ENCODE results near the gene USP33. TPM values are rescaled to one million over a fixed set of nuclear protein-coding genes. Genes with fewer than 3 reads are reported as not detected.

The USP33 gene
- polyA plus RNA-seq, 3 donors: 33.5 to 43.8 (median 34.9) TPM

DNA sequence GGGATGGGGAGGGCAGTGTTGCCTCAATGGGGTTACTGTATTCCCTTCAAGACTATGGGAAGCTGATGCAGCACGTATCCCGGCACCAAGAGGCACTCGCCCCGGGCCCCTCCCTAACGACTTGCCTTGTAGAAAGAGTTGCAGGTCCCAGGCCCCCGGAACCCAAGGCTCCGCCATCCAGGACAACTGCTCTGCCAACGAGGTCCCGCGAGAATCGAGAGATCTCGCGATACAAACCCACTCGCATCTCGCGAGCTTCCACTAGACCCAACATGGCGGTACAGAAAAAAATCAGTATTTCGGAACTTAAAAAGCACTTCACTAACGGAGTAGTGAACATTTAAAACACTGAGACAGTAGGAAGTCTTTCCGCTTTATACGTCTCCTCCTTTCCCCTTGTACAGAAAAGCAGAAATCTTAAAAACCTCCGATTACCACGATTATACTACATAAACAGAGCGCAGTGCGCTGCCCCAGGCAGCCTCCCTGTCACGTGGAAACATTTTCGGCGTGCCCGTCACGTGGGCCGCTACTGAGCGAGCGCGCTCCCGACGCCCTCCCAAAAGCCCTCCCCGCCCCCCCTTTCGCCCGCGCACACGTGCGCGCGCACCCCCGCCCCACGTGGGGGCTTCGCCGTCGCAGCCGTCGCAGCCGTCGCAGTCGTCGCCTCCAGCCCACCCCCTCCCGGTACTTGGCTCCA is 77.0 kb downstream of the USP33 start, which contains the start of gene ZZZ3:
Gene ZZZ3 (minus strand): TSS at position 199 of the 700 bp plus-strand sequence. CDS start 49,304 bp downstream, outside the sequence.
- peaks cover 36% of the 10 kb centered on the region for H3K4me1 Mint-ChIP-seq
- Histone ChIP-seq H3K4me2 (replicated peaks; ENCODE audit: extremely low read depth, low read length, poor library complexity, severe bottlenecking) (peak within 1 kb of the TSS; percentile 88), H3K4me3 (replicated peaks in 1 of 3; ENCODE audit: low read depth in 2 of 3, low read length in 3 of 3) (peak within 1 kb of the TSS; percentile 88 to 96 (median 94)), H3K9me3 (replicated peaks in 1 of 2; ENCODE audit: control insufficient read depth in 1 of 2, insufficient read depth in 1 of 2, low read length in 2 of 2) (no peaks in the 10 kb centered on the region), H4K20me1 (ENCODE audit: insufficient read depth, low read length) (peaks cover 24% of the 10 kb centered on the region), H3K36me3 (replicated peaks in 1 of 2; ENCODE audit: control insufficient read depth in 1 of 2, insufficient read depth in 2 of 2, low read length in 2 of 2) (no peaks in the 10 kb centered on the region), H3K79me2 (ENCODE audit: insufficient read depth, low read length) (peaks cover 51% of the 10 kb centered on the region), H3K4me1 (ENCODE audit: control insufficient read depth in 1 of 2, insufficient read depth in 2 of 2, low read length in 2 of 2) (peaks cover 15 to 23% of the 10 kb centered on the region in 2 donors), H3K27me3 (ENCODE audit: control insufficient read depth in 2 of 2, insufficient read depth in 2 of 2, low read length in 2 of 2) (no peaks in the 10 kb centered on the region), H2AFZ (ENCODE audit: insufficient read depth, low read depth, low read length, poor library complexity, severe bottlenecking) (peak within 1 kb of the TSS; percentile 97), H3K9ac (ENCODE audit: insufficient read depth, low read length, poor library complexity, severe bottlenecking) (peak within 1 kb of the TSS; percentile 83), H3K27ac (ENCODE audit: low read depth in 1 of 2, low read length in 2 of 2) (peak within 1 kb of the TSS; percentile 95 to 98)
- H3K27ac Mint-ChIP-seq: peak within 1 kb of the TSS; percentile 96 to 99 (median 97)
- TF ChIP-seq, protein P1, sequence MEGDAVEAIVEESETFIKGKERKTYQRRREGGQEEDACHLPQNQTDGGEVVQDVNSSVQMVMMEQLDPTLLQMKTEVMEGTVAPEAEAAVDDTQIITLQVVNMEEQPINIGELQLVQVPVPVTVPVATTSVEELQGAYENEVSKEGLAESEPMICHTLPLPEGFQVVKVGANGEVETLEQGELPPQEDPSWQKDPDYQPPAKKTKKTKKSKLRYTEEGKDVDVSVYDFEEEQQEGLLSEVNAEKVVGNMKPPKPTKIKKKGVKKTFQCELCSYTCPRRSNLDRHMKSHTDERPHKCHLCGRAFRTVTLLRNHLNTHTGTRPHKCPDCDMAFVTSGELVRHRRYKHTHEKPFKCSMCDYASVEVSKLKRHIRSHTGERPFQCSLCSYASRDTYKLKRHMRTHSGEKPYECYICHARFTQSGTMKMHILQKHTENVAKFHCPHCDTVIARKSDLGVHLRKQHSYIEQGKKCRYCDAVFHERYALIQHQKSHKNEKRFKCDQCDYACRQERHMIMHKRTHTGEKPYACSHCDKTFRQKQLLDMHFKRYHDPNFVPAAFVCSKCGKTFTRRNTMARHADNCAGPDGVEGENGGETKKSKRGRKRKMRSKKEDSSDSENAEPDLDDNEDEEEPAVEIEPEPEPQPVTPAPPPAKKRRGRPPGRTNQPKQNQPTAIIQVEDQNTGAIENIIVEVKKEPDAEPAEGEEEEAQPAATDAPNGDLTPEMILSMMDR (IDR thresholded peaks at IDR 0.05): no peak
- peaks cover 0 to under 1% (median 0%) of the 10 kb centered on the region in 7 donors for H3K9me3 Mint-ChIP-seq
- intact Hi-C loops (cut with micrococcal nuclease): loop anchor here (5.0 to 10.0 kb wide), 2 partner anchors 72 to 465 kb away; partner anchors contain the start of genes PIGK (in 1 of the 2) and USP33 (in 1 of the 2)
- peak within 1 kb of the TSS; percentile 97 to 99 for H3K4me3 Mint-ChIP-seq
- peak; percentile 92 to 97 (median 94) for DNase-seq
- no peaks in the 10 kb centered on the region for H3K27me3 Mint-ChIP-seq (ENCODE audit: low read depth in 3 of 3)
- 0% methylated on average over 33 of the region's 56 CpGs for WGBS (ENCODE audit: insufficient coverage)
- peaks cover 0 to 1% of the 10 kb centered on the region in 2 donors for H3K36me3 Mint-ChIP-seq

DNA sequence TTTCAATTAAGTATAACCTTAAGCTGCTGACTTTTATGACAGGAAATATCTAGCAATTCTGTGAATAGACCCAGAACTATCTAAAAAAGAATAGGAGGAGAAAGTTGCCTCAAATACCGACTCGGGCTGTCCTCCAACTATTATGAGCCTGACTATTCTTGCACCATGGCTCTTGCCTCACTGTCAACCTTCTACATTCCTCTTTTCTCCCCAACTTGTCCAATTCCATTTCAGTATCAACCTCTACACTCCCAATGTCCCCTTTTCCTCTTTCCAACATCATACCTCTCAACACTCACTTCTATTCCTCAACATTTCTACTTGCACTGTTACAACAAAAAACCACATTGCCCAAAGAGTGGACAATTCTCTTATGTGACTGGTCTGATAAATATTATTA is 79.5 kb downstream of the USP33 start:
- peaks cover 7 to 8% of the 10 kb centered on the region in 2 donors for H3K36me3 Mint-ChIP-seq
- intact Hi-C loops (cut with micrococcal nuclease): loop anchor here (5.0 to 10.0 kb wide), 2 partner anchors 75 to 463 kb away; partner anchors contain the start of genes PIGK (in 1 of the 2) and USP33 (in 1 of the 2)
- Histone ChIP-seq H3K4me3 (replicated peaks in 1 of 3; ENCODE audit: low read depth in 2 of 3, low read length in 3 of 3) (no peak overlapping the region), H3K9me3 (replicated peaks in 1 of 2; ENCODE audit: control insufficient read depth in 1 of 2, insufficient read depth in 1 of 2, low read length in 2 of 2) (no peaks in the 10 kb centered on the region), H2AFZ (ENCODE audit: insufficient read depth, low read depth, low read length, poor library complexity, severe bottlenecking) (no peak overlapping the region), H3K4me1 (ENCODE audit: control insufficient read depth in 1 of 2, insufficient read depth in 2 of 2, low read length in 2 of 2) (peaks cover 15 to 23% of the 10 kb centered on the region in 2 donors), H3K4me2 (replicated peaks; ENCODE audit: extremely low read depth, low read length, poor library complexity, severe bottlenecking) (no peak overlapping the region), H3K27ac (ENCODE audit: low read depth in 1 of 2, low read length in 2 of 2) (no peak overlapping the region), H3K27me3 (ENCODE audit: control insufficient read depth in 2 of 2, insufficient read depth in 2 of 2, low read length in 2 of 2) (no peaks in the 10 kb centered on the region), H3K79me2 (ENCODE audit: insufficient read depth, low read length) (peaks cover 75% of the 10 kb centered on the region), H4K20me1 (ENCODE audit: insufficient read depth, low read length) (peaks cover 46% of the 10 kb centered on the region), H3K9ac (ENCODE audit: insufficient read depth, low read length, poor library complexity, severe bottlenecking) (no peak overlapping the region), H3K36me3 (replicated peaks in 1 of 2; ENCODE audit: control insufficient read depth in 1 of 2, insufficient read depth in 2 of 2, low read length in 2 of 2) (peaks cover 5% of the 10 kb centered on the region in 2 donors)
- 88% methylated on average over 2 of the region's 2 CpGs for WGBS (ENCODE audit: insufficient coverage)
- TF ChIP-seq, protein P1 (IDR thresholded peaks at IDR 0.05): no peak
- no peak overlapping the region for H3K4me3 Mint-ChIP-seq
- no peak overlapping the region for H3K27ac Mint-ChIP-seq
- DNase-seq: no peak
- H3K27me3 Mint-ChIP-seq (ENCODE audit: low read depth in 3 of 3): no peaks in the 10 kb centered on the region
- peaks cover 34% of the 10 kb centered on the region for H3K4me1 Mint-ChIP-seq
- no peaks in the 10 kb centered on the region for H3K9me3 Mint-ChIP-seq

All from CD14-positive monocyte (primary cell).